Right kidney (tissue), 1 donor: ENCODE measurements around the gene NKAIN4.
"Not testable (repeated sequence)": the region's sequence is repeated elsewhere in the genome, so short reads cannot be mapped to it uniquely, and the experiment has no call there.

Experiments used
- DNase-seq: peaks from one replicate; pipeline ENCODE4 v3.0.0-alpha.2; 2016

The NKAIN4 gene

DNA sequence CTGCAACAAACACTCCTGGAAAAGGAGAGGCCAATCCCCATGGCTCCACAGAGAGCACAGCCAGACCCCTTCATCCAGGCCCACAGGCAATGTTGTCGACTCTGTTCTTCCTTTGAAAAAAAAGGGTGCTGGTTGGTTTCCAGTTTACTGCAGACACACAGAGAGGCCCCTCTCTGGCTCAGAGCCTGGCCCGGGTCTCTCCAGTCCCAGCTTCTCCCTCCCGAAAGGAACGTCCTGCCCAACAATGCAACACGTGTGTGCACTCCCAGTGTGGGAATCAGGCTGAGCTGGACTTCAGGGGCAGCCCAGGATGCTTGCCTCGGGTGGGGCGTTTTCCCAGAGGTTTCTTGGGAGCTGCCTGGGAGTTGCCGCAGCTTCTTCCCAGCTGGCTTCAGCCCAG lies 4.5 kb upstream of the NKAIN4 start:
- peak; percentile 37 for DNase-seq

DNA sequence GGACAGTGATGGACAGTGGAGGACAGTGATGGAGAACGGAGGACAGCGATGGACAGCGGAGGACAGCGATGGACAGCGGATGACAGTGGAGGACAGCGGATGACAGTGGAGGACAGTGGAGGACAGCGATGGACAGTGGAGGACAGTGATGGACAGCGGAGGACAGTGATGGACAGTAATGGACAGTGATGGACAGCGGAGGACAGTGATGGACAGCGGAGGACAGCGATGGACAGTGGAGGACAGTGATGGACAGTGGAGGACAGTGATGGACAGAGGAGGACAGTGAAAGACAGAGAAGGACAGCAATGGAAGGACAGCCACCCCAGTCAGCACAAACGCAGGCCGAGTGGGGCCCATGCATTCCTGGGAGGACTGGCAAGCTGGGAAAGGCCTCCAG lies 3.4 kb upstream of the NKAIN4 start:
- no peak for DNase-seq

- no peak for DNase-seq
Measured at GRCh38 chr20:63256954-63257353, 2.7 kb upstream of the NKAIN4 start.

GRCh38 chr20:63255931-63256704 lies 1.9 kb upstream of the NKAIN4 start:
- peak; percentile 13 for DNase-seq

- peak; percentile 83 for DNase-seq
Measured at GRCh38 chr20:63254606-63255384, 532 bp upstream of the NKAIN4 start.

DNA sequence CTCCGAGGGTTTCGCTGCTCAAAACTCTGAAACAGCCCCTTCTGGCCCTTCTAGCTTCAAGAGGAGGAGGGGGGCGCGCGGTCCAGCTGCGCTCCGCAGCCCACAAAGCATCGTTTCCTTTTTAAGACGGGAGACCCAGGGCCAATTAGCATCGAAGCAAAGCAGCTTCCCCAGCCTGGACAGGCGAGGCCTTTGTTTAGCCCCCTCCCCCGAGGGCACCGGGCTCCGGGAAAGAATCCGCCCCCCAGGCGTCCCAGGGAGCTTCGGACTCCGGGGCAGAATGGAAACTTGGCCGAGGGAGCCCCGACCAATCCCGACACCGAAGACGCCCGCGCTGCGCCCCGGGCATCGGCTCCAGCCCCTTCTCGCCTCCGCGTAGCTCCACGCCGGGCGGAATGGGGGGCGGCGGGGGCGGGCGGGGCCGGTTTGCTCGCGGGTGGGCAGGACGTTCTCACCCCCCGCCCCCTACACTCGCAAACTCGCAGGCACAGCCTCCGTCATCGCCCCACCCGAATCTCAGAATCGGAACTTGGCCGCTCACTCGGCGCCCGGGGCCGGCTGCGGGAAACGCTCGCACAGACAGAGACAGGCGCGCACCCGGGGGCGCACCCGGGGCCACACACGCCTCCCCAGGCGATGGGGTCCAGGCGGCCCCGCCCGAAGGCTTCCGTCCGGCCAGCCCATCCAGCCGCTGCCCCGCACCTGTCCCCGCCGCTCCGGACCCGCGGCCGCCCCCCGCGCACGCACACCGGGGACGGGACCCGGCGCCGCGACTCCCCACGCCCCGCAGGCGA lies 628 bp downstream of the NKAIN4 start:
- DNase-seq, result peak; percentile 81

DNA sequence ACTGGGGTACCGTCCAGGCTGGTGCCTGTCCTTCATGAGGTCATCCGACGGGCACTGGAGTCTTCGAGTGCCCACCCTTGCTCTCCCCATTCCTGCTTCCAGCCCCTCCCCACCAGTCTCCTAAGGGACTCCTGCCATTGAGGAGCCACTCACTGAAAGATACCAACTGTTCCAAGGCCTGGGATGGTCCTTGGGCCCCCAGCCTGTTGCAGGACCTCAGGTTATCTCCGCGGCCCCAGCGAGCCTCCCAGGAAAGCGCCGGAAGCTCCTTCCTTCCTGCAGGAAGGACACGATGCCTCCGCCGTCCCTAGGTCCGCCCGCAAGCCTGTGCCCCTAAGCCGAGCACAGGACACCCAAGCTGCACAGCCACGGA lies 1.2 kb downstream of the NKAIN4 start:
- DNase-seq, result no peak

DNA sequence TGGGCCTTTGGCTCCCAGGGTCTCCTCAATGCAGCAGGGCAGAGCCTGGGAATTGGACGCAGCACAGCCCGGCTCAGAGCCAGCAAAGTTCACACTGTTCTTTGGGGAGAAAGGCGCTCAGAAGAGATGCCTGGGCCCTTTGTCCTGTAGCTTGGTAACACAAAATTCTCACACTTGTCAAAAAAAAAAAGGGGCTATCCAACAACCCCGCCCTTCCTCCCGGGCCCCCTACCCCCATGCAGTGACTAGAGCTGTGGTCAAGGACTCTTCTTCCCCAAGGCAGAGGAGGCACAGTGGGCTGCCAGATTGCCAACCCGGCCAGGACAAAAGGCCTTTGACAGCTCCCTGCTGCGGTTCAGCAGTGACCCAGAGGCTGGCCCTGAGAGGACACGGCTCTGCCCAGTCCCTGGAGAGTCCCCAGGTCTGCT lies 2.0 kb downstream of the NKAIN4 start:
- no peak for DNase-seq

DNA sequence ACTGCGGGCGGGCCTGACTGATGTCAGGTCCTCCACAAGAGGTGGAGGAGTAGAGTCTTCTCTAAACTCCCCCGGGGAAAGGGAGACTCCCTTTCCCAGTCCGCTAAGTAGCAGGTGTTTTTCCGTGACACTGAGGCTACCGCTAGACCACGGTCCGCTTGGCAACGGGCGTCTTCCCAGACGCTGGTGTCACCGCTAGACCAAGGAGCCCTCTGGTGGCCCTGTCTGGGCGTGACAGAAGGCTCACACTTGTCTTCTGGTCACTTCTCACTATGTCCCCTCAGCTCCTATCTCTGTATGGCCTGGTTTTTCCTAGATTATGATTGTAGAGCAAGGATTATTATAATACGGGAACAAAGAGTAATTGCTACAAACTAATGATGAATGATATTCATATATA lies 2.9 kb downstream of the NKAIN4 start:
- not testable (repeated sequence) for DNase-seq

DNA sequence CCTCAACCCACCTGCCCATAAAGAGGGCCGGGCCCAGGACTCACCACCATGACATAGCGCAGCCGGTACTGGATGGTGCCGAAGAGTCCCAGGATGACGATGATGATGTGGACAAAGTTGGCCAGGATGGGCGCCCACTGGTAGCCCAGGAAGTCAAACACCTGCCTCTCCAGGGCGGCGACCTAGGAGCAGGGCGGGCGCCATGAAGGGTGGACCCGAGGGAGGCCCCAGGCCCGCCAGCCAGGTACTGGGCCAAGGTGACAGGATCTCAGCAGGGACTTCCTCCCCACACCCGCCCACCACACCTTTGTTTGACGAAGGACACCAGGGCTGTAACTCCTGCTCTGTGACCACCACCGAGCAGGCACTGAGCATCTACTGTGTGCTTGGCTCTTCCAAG lies 4.4 kb downstream of the NKAIN4 start:
- no peak for DNase-seq

- DNase-seq, result no peak
Measured at GRCh38 chr20:63248835-63249591, 5.2 kb downstream of the NKAIN4 start.

DNA sequence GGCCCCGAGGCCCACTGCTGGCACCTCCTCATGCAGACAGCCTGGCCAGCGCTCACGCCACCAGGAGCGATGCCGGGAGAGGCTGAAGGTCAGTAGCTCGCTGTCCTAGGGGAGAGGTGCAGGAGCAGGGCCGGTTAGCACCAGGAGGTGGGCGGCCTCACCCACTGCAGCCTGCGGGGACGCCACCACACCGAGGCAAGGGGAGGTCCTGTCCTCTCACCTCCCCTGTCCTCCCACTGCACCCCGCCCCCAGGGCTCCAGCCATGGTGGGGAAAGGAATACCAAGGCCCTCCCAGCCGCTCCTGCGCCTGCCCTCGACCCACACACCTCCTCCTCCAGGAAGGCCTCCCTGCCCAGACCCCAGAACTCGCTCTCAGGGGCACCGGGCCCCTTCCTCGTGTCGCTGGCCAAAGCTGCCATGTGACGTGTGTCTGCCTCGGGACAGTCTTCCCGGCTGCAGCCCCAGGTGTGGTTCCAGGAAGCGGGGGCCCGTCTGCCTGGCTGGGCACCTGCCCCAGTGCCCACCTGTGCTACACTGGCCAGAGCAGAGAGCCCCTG lies 6.5 kb downstream of the NKAIN4 start:
- no peak for DNase-seq

GRCh38 chr20:63246490-63247288 lies 7.6 kb downstream of the NKAIN4 start:
- DNase-seq, result peak; percentile 71

DNA sequence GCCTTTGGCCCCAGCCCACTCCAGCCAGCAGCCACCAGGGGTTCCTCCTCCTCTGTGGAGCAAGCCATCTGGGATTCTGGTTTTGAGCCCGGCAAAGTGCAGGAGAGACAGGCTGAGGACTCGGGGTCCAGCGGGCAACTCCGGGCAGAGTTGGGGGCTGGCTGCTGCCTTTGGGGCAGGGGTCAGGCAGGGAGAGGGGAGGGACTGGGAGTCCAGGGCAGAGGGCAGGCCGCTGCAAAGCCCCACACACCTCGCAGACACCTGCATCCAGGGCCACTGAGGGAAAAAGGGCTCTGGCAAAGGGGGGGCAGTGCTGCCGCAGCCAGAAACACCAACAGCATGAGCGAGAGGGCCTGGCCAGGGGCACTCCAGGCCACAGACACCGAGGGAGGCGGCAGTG lies 9.8 kb downstream of the NKAIN4 start:
- no peak for DNase-seq

DNA sequence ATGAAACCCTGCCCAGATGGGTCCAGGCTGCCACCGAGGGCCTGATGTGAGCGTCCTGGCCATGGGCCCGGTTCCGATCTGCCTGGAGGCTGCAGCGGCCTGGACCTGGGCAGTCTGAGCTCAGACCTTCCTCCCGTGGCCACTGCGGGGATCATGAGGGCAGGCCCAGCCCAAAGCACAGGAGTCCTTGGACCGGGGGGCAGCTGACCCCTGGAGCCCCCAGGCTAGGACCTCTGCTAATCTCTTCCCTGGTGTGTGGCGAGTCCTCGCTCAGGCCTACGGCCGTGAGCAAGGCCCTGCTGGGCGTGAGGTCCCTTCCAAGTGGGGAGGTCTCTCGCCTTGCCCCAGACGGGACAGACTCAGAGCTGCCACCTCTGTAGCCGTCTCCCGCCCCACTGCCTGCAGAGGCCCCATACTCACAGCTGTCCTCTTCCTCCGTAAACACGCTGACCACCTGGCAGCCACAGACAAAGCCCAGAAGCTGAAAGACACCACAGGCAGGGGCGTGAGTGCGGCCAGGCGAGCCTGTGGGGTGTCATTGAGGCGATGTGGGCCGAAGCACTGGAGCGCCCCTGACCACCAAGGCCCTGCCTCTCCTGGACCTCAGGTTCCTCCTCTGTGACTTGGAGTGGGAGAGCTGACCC lies 10.5 kb downstream of the NKAIN4 start:
- no peak for DNase-seq

GRCh38 chr20:63242736-63243135 lies 11.5 kb downstream of the NKAIN4 start:
- DNase-seq, result no peak

- DNase-seq, result no peak
Measured at GRCh38 chr20:63241272-63241671, 13.0 kb downstream of the NKAIN4 start.

GRCh38 chr20:63240004-63240403 lies 14.3 kb downstream of the NKAIN4 start:
- no peak for DNase-seq

DNA sequence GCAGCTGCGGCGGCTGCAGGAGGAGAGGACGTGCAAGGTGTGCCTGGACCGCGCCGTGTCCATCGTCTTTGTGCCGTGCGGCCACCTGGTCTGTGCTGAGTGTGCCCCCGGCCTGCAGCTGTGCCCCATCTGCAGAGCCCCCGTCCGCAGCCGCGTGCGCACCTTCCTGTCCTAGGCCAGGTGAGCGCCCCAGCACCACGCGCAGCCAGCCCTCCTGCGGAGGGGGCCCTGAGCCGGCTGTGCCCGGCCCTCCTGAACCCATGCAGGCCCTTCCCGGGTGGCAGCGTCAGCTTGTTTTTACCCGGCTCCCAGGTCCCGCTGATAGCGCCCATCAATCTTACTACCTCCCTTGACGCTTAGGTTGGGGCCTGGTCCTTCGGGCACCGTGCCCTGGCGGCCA lies 14.8 kb downstream of the NKAIN4 start:
- no peak for DNase-seq

- no peak for DNase-seq
Measured at GRCh38 chr20:63238514-63239125, 15.6 kb downstream of the NKAIN4 start.
